Effector memory CD4-positive, alpha-beta T cell (primary cell): ENCODE results near the gene C8B.

Source experiments
- DNase-seq, 3 donors: peaks; one replicate each; pipeline ENCODE4 v3.0.0-alpha.2; 2020
- H3K27ac ChIP-seq: 2 replicates; pipeline ENCODE4 v1.7.0; 2013; ENCODE audit warnings: mild to moderate bottlenecking, low read length, moderate library complexity; ENCODE audit not compliant: insufficient read depth, poor library complexity, severe bottlenecking
- H3K27me3 ChIP-seq: replicated peaks from 2 replicates; pipeline ENCODE4 v1.7.0; 2013; ENCODE audit warnings: mild to moderate bottlenecking, low read length; ENCODE audit not compliant: insufficient read depth, control insufficient read depth, poor library complexity, severe bottlenecking
- H3K36me3 ChIP-seq: 2 replicates; pipeline ENCODE4 v1.7.0; 2013; ENCODE audit warnings: mild to moderate bottlenecking, low read length, moderate library complexity; ENCODE audit not compliant: control insufficient read depth, insufficient read depth
- H3K4me1 ChIP-seq: 2 replicates; pipeline ENCODE4 v1.7.0; 2013; ENCODE audit warnings: low read length, mild to moderate bottlenecking; ENCODE audit not compliant: control insufficient read depth, insufficient read depth, poor library complexity, severe bottlenecking
- H3K4me3 ChIP-seq: 2 replicates; pipeline ENCODE4 v1.7.0; 2013; ENCODE audit warnings: low read length, low read depth, mild to moderate bottlenecking; ENCODE audit not compliant: insufficient read depth, poor library complexity, severe bottlenecking
- H3K9me3 ChIP-seq: 2 replicates; pipeline ENCODE4 v1.7.0; 2013; ENCODE audit warnings: mild to moderate bottlenecking, low read length, moderate library complexity; ENCODE audit not compliant: control insufficient read depth

Gene C8B

GRCh38 chr1:56963667-56964066, 2.1 kb downstream of the C8B start:
- Histone ChIP-seq H3K9me3 (no peaks in the 10 kb centered on the region), H3K36me3 (no peaks in the 10 kb centered on the region), H3K4me3 (no peak overlapping the region), H3K27me3 (no peaks in the 10 kb centered on the region), H3K27ac (no peak overlapping the region), H3K4me1 (no peaks in the 10 kb centered on the region)
- DNase-seq = no peak

GRCh38 chr1:56961426-56961825, 4.4 kb downstream of the C8B start:
- no peak overlapping the region for H3K4me3 ChIP-seq
- no peak for DNase-seq
- H3K27me3 ChIP-seq = no peaks in the 10 kb centered on the region
- H3K4me1 ChIP-seq = no peaks in the 10 kb centered on the region
- no peaks in the 10 kb centered on the region for H3K9me3 ChIP-seq
- no peaks in the 10 kb centered on the region for H3K36me3 ChIP-seq
- H3K27ac ChIP-seq = no peak overlapping the region

GRCh38 chr1:56958526-56958925, 7.3 kb downstream of the C8B start:
- Histone ChIP-seq H3K27me3 (no peaks in the 10 kb centered on the region), H3K27ac (no peak overlapping the region), H3K36me3 (no peaks in the 10 kb centered on the region), H3K4me3 (no peak overlapping the region), H3K4me1 (no peaks in the 10 kb centered on the region), H3K9me3 (no peaks in the 10 kb centered on the region)
- no peak for DNase-seq

- H3K27ac ChIP-seq = no peak overlapping the region
- no peak overlapping the region for H3K4me3 ChIP-seq
- no peaks in the 10 kb centered on the region for H3K9me3 ChIP-seq
- DNase-seq = no peak
- H3K36me3 ChIP-seq = no peaks in the 10 kb centered on the region
- no peaks in the 10 kb centered on the region for H3K27me3 ChIP-seq
- no peaks in the 10 kb centered on the region for H3K4me1 ChIP-seq
Observed at GRCh38 chr1:56957931-56958330, 7.9 kb downstream of the C8B start.

- Histone ChIP-seq H3K36me3 (no peaks in the 10 kb centered on the region), H3K4me3 (no peak overlapping the region), H3K27ac (no peak overlapping the region), H3K27me3 (no peaks in the 10 kb centered on the region), H3K4me1 (no peaks in the 10 kb centered on the region), H3K9me3 (no peaks in the 10 kb centered on the region)
- DNase-seq = no peak
Observed at GRCh38 chr1:56954664-56955063, 11.2 kb downstream of the C8B start.

GRCh38 chr1:56953386-56953785, 12.4 kb downstream of the C8B start:
- H3K36me3 ChIP-seq = no peaks in the 10 kb centered on the region
- H3K9me3 ChIP-seq = no peaks in the 10 kb centered on the region
- no peaks in the 10 kb centered on the region for H3K4me1 ChIP-seq
- no peaks in the 10 kb centered on the region for H3K27me3 ChIP-seq
- no peak overlapping the region for H3K27ac ChIP-seq
- no peak for DNase-seq
- no peak overlapping the region for H3K4me3 ChIP-seq

GRCh38 chr1:56952501-56952900, 13.3 kb downstream of the C8B start:
- no peaks in the 10 kb centered on the region for H3K9me3 ChIP-seq
- DNase-seq = no peak
- H3K4me3 ChIP-seq = no peak overlapping the region
- no peaks in the 10 kb centered on the region for H3K36me3 ChIP-seq
- no peaks in the 10 kb centered on the region for H3K4me1 ChIP-seq
- H3K27ac ChIP-seq = no peak overlapping the region
- no peaks in the 10 kb centered on the region for H3K27me3 ChIP-seq

- Histone ChIP-seq H3K36me3 (no peaks in the 10 kb centered on the region), H3K4me3 (no peak overlapping the region), H3K9me3 (no peaks in the 10 kb centered on the region), H3K27ac (no peak overlapping the region), H3K4me1 (no peaks in the 10 kb centered on the region), H3K27me3 (no peaks in the 10 kb centered on the region)
- DNase-seq = no peak
Observed at GRCh38 chr1:56948403-56949023, 17.3 kb downstream of the C8B start.

GRCh38 chr1:56940039-56940438, 25.8 kb downstream of the C8B start:
- H3K27ac ChIP-seq = no peak overlapping the region

GRCh38 chr1:56939209-56939608, 26.6 kb downstream of the C8B start:
- Histone ChIP-seq H3K4me1 (no peaks in the 10 kb centered on the region), H3K27me3 (no peaks in the 10 kb centered on the region), H3K4me3 (no peak overlapping the region), H3K27ac (no peak overlapping the region), H3K36me3 (no peaks in the 10 kb centered on the region), H3K9me3 (no peaks in the 10 kb centered on the region)
- DNase-seq = no peak

More at GRCh38 chr1:56940039-56940438, 25.8 kb downstream of the C8B start:
- Histone ChIP-seq H3K4me1 (no peaks in the 10 kb centered on the region), H3K4me3 (no peak overlapping the region), H3K36me3 (no peaks in the 10 kb centered on the region), H3K9me3 (no peaks in the 10 kb centered on the region), H3K27me3 (no peaks in the 10 kb centered on the region)
- no peak for DNase-seq
